MM.1S (cell line): ENCODE results near the gene MTHFD1L.

Experiments used
- DNase-seq: peaks from one replicate; pipeline ENCODE4 v3.0.0-alpha.2; 2015
- H2AFZ ChIP-seq: fragments of 300-600 bp; sonication (generic); 2 replicates; pipeline ENCODE4 v1.6.0; 2016; ENCODE audit warnings: antibody characterized with exemption, low read length
- H3F3A ChIP-seq: fragments of 300-600 bp; sonication (generic); 2 replicates; pipeline ENCODE4 v1.6.1; 2016; ENCODE audit warnings: mild to moderate bottlenecking, antibody characterized with exemption, low read length, moderate library complexity, mixed read lengths; ENCODE audit not compliant: insufficient read depth
- H3K27ac ChIP-seq: fragments of 300-600 bp; sonication (generic); 2 replicates; pipeline ENCODE4 v1.5.1; 2016; ENCODE audit warnings: mild to moderate bottlenecking, low read length
- H3K27me3 ChIP-seq: fragments of 300-600 bp; sonication (generic); replicated peaks from 2 replicates; pipeline ENCODE4 v1.6.0; 2016; ENCODE audit warnings: low read length; ENCODE audit not compliant: insufficient read depth
- H3K36me3 ChIP-seq: fragments of 300-600 bp; sonication (generic); replicated peaks from 2 replicates; pipeline ENCODE4 v1.6.1; 2016; ENCODE audit warnings: mild to moderate bottlenecking, low read length, mixed read lengths; ENCODE audit not compliant: insufficient read depth
- H3K4me1 ChIP-seq: fragments of 300-600 bp; sonication (generic); 2 replicates; pipeline ENCODE4 v1.6.1; 2016; ENCODE audit warnings: low read length, mixed read lengths
- H3K4me2 ChIP-seq: fragments of 300-600 bp; sonication (generic); 2 replicates; pipeline ENCODE4 v1.6.0; 2016; ENCODE audit warnings: low read depth, low read length
- H3K4me3 ChIP-seq: fragments of 300-600 bp; sonication (generic); 2 replicates; pipeline ENCODE4 v1.5.1; 2016; ENCODE audit warnings: low read length, mixed read lengths
- H3K79me2 ChIP-seq: fragments of 300-600 bp; sonication (generic); 2 replicates; pipeline ENCODE4 v1.6.1; 2016; ENCODE audit warnings: mixed run types, low read length, mixed read lengths
- H3K9ac ChIP-seq: fragments of 300-600 bp; sonication (generic); 2 replicates; pipeline ENCODE4 v1.6.1; 2016; ENCODE audit warnings: low read length, mixed read lengths
- H3K9me2 ChIP-seq: fragments of 300-600 bp; sonication (generic); replicated peaks from 2 replicates; pipeline ENCODE4 v1.6.1; 2016; ENCODE audit warnings: mild to moderate bottlenecking, low read length, mixed read lengths; ENCODE audit not compliant: insufficient read depth
- H3K9me3 ChIP-seq: fragments of 300-600 bp; sonication (generic); replicated peaks from 2 replicates; pipeline ENCODE4 v1.6.1; 2016; ENCODE audit warnings: mild to moderate bottlenecking, low read length, mixed read lengths; ENCODE audit not compliant: insufficient read depth
- H4K20me1 ChIP-seq: fragments of 300-600 bp; sonication (generic); 2 replicates; pipeline ENCODE4 v1.6.1; 2016; ENCODE audit warnings: mild to moderate bottlenecking, low read length, moderate library complexity, mixed read lengths; ENCODE audit not compliant: insufficient read depth
- CTCF ChIP-seq: fragments of 300-600 bp; sonication (generic); IDR thresholded peaks from 2 replicates; pipeline ENCODE4 v1.5.1; 2016; ENCODE audit warnings: antibody characterized with exemption, low read length, mixed read lengths
- EZH2 ChIP-seq: fragments of 300-600 bp; sonication (generic); optimal IDR thresholded peaks from 2 replicates; pipeline ENCODE3; 2017; ENCODE audit warnings: low read depth, mild to moderate bottlenecking, antibody characterized with exemption, low read length, mixed read lengths
- EZH2phosphoT487 ChIP-seq: fragments of 300-600 bp; sonication (generic); IDR thresholded peaks from 2 replicates; pipeline ENCODE4 v1.6.1; 2018; ENCODE audit warnings: antibody characterized with exemption, low read length

MTHFD1L gene

GRCh38 chr6:151068761-151069312 lies 203.3 kb downstream of the MTHFD1L start:
- TF ChIP-seq EZH2phosphoT487 (no peak), EZH2 (no peak), CTCF (no peak)
- no peaks in the 10 kb centered on the region for H3K79me2 ChIP-seq
- no peak overlapping the region for H2AFZ ChIP-seq
- H3K4me3 ChIP-seq, result no peak overlapping the region
- no peak overlapping the region for H3K4me2 ChIP-seq
- H3K9me2 ChIP-seq, result no peaks in the 10 kb centered on the region
- no peaks in the 10 kb centered on the region for H3K27me3 ChIP-seq
- H3K9me3 ChIP-seq, result no peaks in the 10 kb centered on the region
- H3K36me3 ChIP-seq, result no peaks in the 10 kb centered on the region
- H4K20me1 ChIP-seq, result no peaks in the 10 kb centered on the region
- H3F3A ChIP-seq, result no peaks in the 10 kb centered on the region
- H3K9ac ChIP-seq, result no peak overlapping the region
- H3K27ac ChIP-seq, result no peak overlapping the region
- no peak for DNase-seq
- H3K4me1 ChIP-seq, result no peaks in the 10 kb centered on the region

GRCh38 chr6:151069641-151070040 lies 204.1 kb downstream of the MTHFD1L start:
- H3K9me2 ChIP-seq, result no peaks in the 10 kb centered on the region
- no peak for DNase-seq
- H3K36me3 ChIP-seq, result no peaks in the 10 kb centered on the region
- H3K4me1 ChIP-seq, result no peaks in the 10 kb centered on the region
- no peaks in the 10 kb centered on the region for H3K79me2 ChIP-seq
- H3F3A ChIP-seq, result no peaks in the 10 kb centered on the region
- H4K20me1 ChIP-seq, result no peaks in the 10 kb centered on the region
- TF ChIP-seq EZH2, result no peak
- no peak for TF ChIP-seq EZH2phosphoT487
- TF ChIP-seq CTCF, result no peak
- no peak overlapping the region for H3K4me3 ChIP-seq
- no peak overlapping the region for H3K9ac ChIP-seq
- no peak overlapping the region for H2AFZ ChIP-seq
- no peaks in the 10 kb centered on the region for H3K27me3 ChIP-seq
- H3K4me2 ChIP-seq, result no peak overlapping the region
- H3K27ac ChIP-seq, result no peak overlapping the region
- no peaks in the 10 kb centered on the region for H3K9me3 ChIP-seq

- Histone ChIP-seq H3K9me3 (no peaks in the 10 kb centered on the region), H3K9me2 (no peaks in the 10 kb centered on the region), H2AFZ (no peak overlapping the region), H4K20me1 (no peaks in the 10 kb centered on the region), H3K9ac (no peak overlapping the region), H3K27ac (no peak overlapping the region), H3K4me1 (no peaks in the 10 kb centered on the region), H3K4me3 (no peak overlapping the region), H3K79me2 (no peaks in the 10 kb centered on the region), H3F3A (no peaks in the 10 kb centered on the region), H3K36me3 (no peaks in the 10 kb centered on the region), H3K27me3 (no peaks in the 10 kb centered on the region), H3K4me2 (no peak overlapping the region)
- TF ChIP-seq EZH2, result no peak
- no peak for DNase-seq
Observed at GRCh38 chr6:151070631-151071051, 205.1 kb downstream of the MTHFD1L start.

GRCh38 chr6:151071295-151071694 lies 205.8 kb downstream of the MTHFD1L start:
- Histone ChIP-seq H3K27me3 (no peaks in the 10 kb centered on the region), H3K4me2 (no peak overlapping the region), H2AFZ (no peak overlapping the region), H3K9me2 (no peaks in the 10 kb centered on the region), H3K36me3 (no peaks in the 10 kb centered on the region), H3K4me3 (no peak overlapping the region), H3K79me2 (no peaks in the 10 kb centered on the region), H3K9me3 (no peaks in the 10 kb centered on the region), H3K27ac (no peak overlapping the region), H3F3A (no peaks in the 10 kb centered on the region), H4K20me1 (no peaks in the 10 kb centered on the region), H3K4me1 (no peaks in the 10 kb centered on the region), H3K9ac (no peak overlapping the region)
- DNase-seq, result no peak
- no peak for TF ChIP-seq EZH2
- no peak for TF ChIP-seq EZH2phosphoT487
- no peak for TF ChIP-seq CTCF
